Uterus (tissue), 4 donors: ENCODE results near the gene ANKRD23. TPM values are rescaled to one million over a fixed set of nuclear protein-coding genes. Genes with fewer than 3 reads are reported as not detected.

Experiments used
- DNase-seq, 2 donors: peaks; one replicate each; pipeline ENCODE4 v3.0.0-alpha.2; 2019 to 2020
- H3K27ac ChIP-seq, 2 donors: fragments of 200-600 bp; sonication (generic); 1 replicate in 1 of 2; 2 replicates in 1 of 2; pipeline ENCODE4 v1.5.1; 2016 to 2018
- H3K27me3 ChIP-seq, 2 donors: fragments of 200-600 bp; sonication (generic); one replicate each; pipeline ENCODE4 v1.5.1; 2018 to 2019; ENCODE audit warnings: control low read depth in 1 of 2
- H3K36me3 ChIP-seq, 2 donors: fragments of 200-600 bp; sonication (generic); one replicate each; pipeline ENCODE4 v1.5.1; 2019; ENCODE audit warnings: control low read depth in 1 of 2
- H3K4me1 ChIP-seq, 2 donors: fragments of 200-600 bp; sonication (generic); one replicate each; pipeline ENCODE4 v1.5.1; 2018 to 2019; ENCODE audit warnings: control low read depth in 1 of 2
- H3K4me3 ChIP-seq, 2 donors: fragments of 200-600 bp; sonication (generic); 1 replicate in 1 of 2; 2 replicates in 1 of 2; pipeline ENCODE4 v1.5.1; 2018 to 2019; ENCODE audit warnings: mild to moderate bottlenecking in 1 of 2
- H3K9me3 ChIP-seq, 2 donors: fragments of 200-600 bp; sonication (generic); one replicate each; pipeline ENCODE4 v1.5.1; 2019; ENCODE audit warnings: control low read depth in 1 of 2
- POLR2A ChIP-seq, 2 donors: fragments of 450-650 bp; IDR thresholded peaks; one replicate each; pipeline ENCODE4 v1.6.1; 2016; ENCODE audit warnings: antibody characterized with exemption in 2 of 2, mild to moderate bottlenecking in 1 of 2, moderate library complexity in 1 of 2
- intact Hi-C: fragments of 100-400 bp; cut with DNase I; formaldehyde crosslinking; loops from one replicate; pipeline ENCODE4 v1.15.1; 2023; ENCODE audit warnings: low total_unique reads
- total RNA-seq, 4 donors: library from RNA; depleted of rRNA in 3 of 4; stranded (reverse); fragments of >200 nt in 3 of 4; gene quantifications; one replicate each; pipeline versions ENCODE4 v1.1.0 to v1.2.4, GENCODE V29; 2014 to 2023
- TF ChIP-seq, protein P1 (sequence below), 4 experiments: fragments of 200-600 bp in 2 of 4; fragments of 450-650 bp in 2 of 4; sonication (generic) in 2 of 4; IDR thresholded peaks; one replicate each; pipeline ENCODE4 v1.5.1; 2016 to 2019; ENCODE audit warnings: antibody characterized with exemption in 4 of 4, mild to moderate bottlenecking in 2 of 4, moderate library complexity in 1 of 4
- donor health status: DM: yes; HTN: yes; CAD: no.

ANKRD23 gene
- total RNA-seq, 4 donors from 2014 or later: 4.4 to 23.2 (median 8.6) TPM

DNA sequence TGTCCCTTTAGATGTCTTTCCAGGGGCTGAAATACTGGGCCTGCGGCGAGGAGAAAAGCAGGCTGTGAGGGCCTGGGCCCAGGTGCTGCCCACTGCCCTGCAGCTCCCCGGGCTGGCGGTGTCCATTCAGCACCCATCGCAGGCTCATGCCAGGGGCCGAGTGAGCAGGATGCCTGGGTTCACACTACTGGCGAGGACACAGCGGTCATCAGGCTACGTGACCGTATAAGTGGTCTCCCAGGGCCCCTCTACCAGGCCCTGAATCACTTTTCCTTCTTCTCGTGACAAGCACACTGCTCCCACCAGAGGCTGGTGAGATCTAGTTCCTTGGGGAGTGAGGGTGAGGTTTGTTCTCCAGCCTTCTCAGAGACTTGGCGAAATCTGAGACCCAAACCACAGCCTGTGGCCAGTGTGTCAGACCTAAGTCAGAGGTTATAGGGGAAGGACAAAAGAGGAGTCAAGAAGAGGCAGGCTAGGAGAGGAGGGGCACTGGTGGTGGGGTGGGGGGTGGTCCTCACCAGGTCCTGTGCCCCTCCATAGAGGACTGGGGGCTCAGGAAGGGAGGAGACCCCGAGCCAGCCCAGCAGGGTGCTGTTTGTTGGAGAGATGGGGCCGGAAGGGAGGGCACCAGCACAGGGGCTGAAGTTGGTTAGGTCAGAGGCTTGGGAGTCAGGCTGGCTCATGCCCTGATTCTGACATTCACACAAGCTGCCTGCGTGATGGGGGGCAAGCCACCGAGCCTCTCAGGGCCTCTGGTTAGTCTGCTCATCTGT lies 32.6 kb upstream of the ANKRD23 start:
- Histone ChIP-seq H3K36me3 (no peaks in the 10 kb centered on the region), H3K27ac (no peak overlapping the region), H3K9me3 (no peaks in the 10 kb centered on the region), H3K4me1 (peaks cover 0 to 15% of the 10 kb centered on the region in 2 donors), H3K27me3 (no peaks in the 10 kb centered on the region), H3K4me3 (no peak overlapping the region)
- intact Hi-C loops: no loop called here
- DNase-seq: no peak
- TF ChIP-seq, protein P1, sequence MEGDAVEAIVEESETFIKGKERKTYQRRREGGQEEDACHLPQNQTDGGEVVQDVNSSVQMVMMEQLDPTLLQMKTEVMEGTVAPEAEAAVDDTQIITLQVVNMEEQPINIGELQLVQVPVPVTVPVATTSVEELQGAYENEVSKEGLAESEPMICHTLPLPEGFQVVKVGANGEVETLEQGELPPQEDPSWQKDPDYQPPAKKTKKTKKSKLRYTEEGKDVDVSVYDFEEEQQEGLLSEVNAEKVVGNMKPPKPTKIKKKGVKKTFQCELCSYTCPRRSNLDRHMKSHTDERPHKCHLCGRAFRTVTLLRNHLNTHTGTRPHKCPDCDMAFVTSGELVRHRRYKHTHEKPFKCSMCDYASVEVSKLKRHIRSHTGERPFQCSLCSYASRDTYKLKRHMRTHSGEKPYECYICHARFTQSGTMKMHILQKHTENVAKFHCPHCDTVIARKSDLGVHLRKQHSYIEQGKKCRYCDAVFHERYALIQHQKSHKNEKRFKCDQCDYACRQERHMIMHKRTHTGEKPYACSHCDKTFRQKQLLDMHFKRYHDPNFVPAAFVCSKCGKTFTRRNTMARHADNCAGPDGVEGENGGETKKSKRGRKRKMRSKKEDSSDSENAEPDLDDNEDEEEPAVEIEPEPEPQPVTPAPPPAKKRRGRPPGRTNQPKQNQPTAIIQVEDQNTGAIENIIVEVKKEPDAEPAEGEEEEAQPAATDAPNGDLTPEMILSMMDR (IDR thresholded peaks at IDR 0.05): no peak
- TF ChIP-seq POLR2A (IDR thresholded peaks at IDR 0.05): no peak

DNA sequence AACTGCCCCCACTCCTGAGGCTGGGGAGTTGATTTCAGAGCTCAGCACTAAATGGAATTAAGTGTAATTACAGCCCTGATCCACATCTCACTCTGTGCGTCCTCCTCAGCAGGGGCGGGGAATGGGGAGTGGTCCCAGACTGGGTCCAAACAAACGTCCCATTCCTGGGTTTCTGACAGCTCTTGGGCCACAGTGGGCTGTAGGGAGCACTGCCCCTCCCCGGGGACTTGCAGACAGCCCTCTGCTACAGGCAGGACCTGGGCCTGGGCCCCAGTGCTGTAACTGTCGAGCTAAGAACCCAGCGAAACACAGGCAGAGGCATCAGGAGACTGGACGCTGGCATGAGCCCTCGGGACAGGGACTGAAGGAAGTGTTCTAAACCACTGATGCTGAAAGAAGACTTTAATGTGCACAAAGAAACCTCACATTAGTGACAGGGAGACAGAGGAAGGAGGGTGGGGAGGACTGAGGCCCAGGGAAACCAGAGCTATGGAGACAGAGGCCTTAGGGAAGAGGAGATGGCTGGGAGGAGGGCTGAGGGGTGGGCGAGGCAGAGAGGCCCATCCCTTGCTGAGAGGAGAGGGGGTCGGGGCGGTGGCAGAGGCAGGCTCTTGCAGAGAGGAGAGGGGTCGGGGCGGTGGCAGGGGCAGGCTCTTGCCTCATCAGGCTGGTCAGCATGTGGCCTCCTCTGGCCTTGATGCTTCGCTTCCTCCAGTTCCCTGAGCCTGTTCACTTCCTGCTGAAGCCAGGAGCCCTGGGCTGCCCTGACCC lies 31.9 kb upstream of the ANKRD23 start:
- no peaks in the 10 kb centered on the region for H3K9me3 ChIP-seq
- no peak overlapping the region for H3K4me3 ChIP-seq
- H3K27ac ChIP-seq: no peak overlapping the region
- TF ChIP-seq, protein P1 (IDR thresholded peaks at IDR 0.05): no peak
- TF ChIP-seq POLR2A (IDR thresholded peaks at IDR 0.05): no peak
- H3K36me3 ChIP-seq: no peaks in the 10 kb centered on the region
- intact Hi-C loops: no loop called here
- H3K4me1 ChIP-seq: peaks cover 0 to 19% of the 10 kb centered on the region in 2 donors
- DNase-seq: no peak
- H3K27me3 ChIP-seq: no peaks in the 10 kb centered on the region

DNA sequence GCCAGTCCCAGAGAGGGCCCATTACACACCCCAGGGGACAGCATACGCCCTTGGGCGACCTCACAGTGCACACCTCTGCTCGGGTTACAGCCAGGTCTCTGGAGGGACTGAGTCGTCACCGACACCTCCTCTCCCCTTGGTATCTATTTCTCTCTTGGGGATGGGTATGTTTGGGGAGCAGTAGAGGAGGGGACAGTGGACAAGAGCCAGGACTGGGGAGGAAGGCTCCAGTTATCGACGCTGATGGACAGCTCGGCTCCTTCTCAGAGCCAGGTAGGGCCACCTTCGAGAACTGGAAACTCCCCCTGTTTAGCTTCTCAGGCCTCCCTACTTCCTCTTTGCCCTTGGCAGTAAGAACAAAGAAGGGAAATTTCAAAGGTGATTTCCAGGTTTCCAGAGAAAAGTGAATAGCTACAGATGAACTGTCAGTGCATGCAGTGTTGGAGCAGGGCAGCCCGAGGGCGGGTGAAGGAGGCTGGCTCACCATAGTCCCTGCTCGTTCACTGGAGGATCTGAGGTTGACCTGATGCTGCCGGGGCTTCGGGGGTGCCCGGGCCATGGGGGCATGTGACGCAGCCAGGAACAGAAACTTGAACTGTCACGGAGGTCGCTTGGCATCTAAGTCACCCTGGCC lies 30.5 kb upstream of the ANKRD23 start:
- Histone ChIP-seq H3K27me3 (no peaks in the 10 kb centered on the region), H3K4me3 (no peak overlapping the region), H3K36me3 (no peaks in the 10 kb centered on the region), H3K27ac (peak overlapping the region; percentile 51 to 65), H3K4me1 (peaks cover 0 to 19% of the 10 kb centered on the region in 2 donors), H3K9me3 (no peaks in the 10 kb centered on the region)
- DNase-seq: no peak
- no peak for TF ChIP-seq POLR2A (IDR thresholded peaks at IDR 0.05)
- TF ChIP-seq, protein P1 (IDR thresholded peaks at IDR 0.05): no peak
- intact Hi-C loops: no loop called here

DNA sequence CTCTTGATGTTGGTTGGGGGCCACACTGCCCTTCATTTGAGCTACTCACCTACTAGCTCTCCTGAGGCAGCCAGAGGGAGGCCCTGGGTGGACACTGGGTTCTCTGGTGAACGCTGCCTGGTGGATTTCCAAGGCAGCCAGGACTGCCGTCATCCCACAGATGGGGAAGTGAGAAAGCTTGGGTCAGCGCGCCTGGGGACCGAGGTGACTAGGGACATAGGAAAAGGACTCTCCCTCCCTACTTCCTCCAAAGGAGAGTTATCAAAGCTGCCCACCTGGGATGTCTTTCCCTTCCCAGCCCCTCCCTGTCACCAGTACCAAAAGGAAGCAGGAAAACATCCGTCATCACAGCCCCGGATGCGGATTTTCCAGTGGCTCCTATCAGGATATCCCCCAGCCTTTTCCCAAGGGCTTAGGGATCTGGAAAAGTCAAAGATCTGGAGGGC lies 29.9 kb upstream of the ANKRD23 start:
- TF ChIP-seq, protein P1 (IDR thresholded peaks at IDR 0.05): no peak
- no peak for TF ChIP-seq POLR2A (IDR thresholded peaks at IDR 0.05)
- H3K4me1 ChIP-seq: peaks cover 0 to 19% of the 10 kb centered on the region in 2 donors
- H3K27me3 ChIP-seq: no peaks in the 10 kb centered on the region
- H3K9me3 ChIP-seq: no peaks in the 10 kb centered on the region
- intact Hi-C loops: no loop called here
- H3K4me3 ChIP-seq: no peak overlapping the region
- no peaks in the 10 kb centered on the region for H3K36me3 ChIP-seq
- peak; percentile 51 to 63 for DNase-seq
- H3K27ac ChIP-seq: peak overlapping the region; percentile 51 to 65
